AG04450 (cell line): Measurements from ENCODE around the gene IL24. TPM values are rescaled to one million over a fixed set of nuclear protein-coding genes. Genes with fewer than 3 reads are reported as not detected.

Experiments
- CTCF ChIA-PET: fragments of 300-600, 350-600 bp; formaldehyde crosslinking; extraction: SDS; loops from one replicate; lab custom pipeline; 2022; ENCODE audit warnings: antibody characterized with exemption, inconsistent platforms; lab: Charles Lee
- POLR2A ChIA-PET: fragments of 350-600 bp; formaldehyde crosslinking; extraction: SDS; loops from one replicate; lab custom pipeline; 2021; ENCODE audit warnings: antibody characterized with exemption, inconsistent platforms; lab: Yijun Ruan, JAX
- DNase-seq: peaks from one replicate; pipeline ENCODE4 v3.0.0-alpha.2; 2011; ENCODE audit warnings: low read depth, low spot score
- H3K27ac ChIP-seq: one replicate; pipeline ENCODE4 v1.5.1; 2012; ENCODE audit warnings: low read depth, low read length, control low read depth
- H3K27me3 ChIP-seq: one replicate; pipeline ENCODE4 v1.6.0; 2012; ENCODE audit warnings: low read length; ENCODE audit not compliant: control insufficient read depth, insufficient read depth
- H3K4me3 ChIP-seq: 2 replicates; pipeline ENCODE4 v1.5.1; 2011; ENCODE audit warnings: mild to moderate bottlenecking, low read depth, low read length, control low read depth
- H3K9me3 ChIP-seq: 2 replicates; pipeline ENCODE4 v1.5.1; 2012; ENCODE audit warnings: low read length; ENCODE audit not compliant: control insufficient read depth, insufficient read depth
- CTCF ChIP-seq: IDR thresholded peaks from 2 replicates; pipeline ENCODE4 v1.5.1; 2011; ENCODE audit warnings: low read depth, low read length, control low read depth, inconsistent platforms
- polyA plus RNA-seq: library from polyadenylated mRNA; depleted of rRNA; stranded (reverse); fragments of >200 nt; gene quantifications from 2 replicates; pipeline ENCODE4 v1.2.3, GENCODE V29; 2011

IL24 gene
- polyA plus RNA-seq, 1 experiment, result 0.73 TPM

DNA sequence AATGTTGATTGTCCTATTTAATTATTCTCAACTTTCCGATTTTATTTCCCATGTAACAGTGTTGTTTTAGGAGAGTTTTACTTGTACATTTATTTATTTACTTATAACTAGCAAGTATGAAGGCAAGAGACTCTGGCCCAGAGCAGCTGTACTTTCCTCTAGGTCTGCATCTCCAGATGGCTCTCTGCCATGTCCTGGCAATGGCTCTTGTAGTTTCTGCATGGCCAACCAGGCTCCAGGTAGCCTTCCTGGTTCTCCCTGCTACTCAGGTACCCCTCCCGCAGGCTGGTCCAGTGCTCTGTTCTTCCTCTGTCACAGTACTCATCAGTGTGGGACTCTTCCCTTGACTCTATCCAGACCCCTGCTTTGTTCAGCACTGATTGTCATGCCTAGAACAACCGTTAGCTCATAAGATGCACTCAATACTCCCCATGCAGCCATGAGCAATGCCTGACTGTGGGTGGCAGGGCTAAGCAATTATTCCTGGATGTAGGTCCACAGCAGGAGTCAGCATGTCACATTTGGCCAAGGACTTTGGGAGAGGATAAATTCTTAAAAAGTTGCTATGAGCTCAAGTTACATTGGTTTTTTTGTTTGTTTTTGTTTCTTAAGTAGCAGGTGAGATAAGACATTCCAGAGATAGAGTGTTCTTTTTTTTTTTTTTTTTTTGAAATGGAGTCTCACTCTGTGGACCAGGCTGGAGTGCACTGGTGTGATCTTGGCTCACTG, 42.7 kb upstream of the IL24 start:
- CTCF ChIA-PET, result interaction anchor here (0.6 to 5.5 kb wide), 4 partner anchors 10 to 271 kb away, joined by 5 to 43 read pairs (median 10); partner anchors contain the start of gene IL20
- H3K4me3 ChIP-seq, result no peak overlapping the region
- TF ChIP-seq CTCF, result no peak
- no peak overlapping the region for H3K27ac ChIP-seq
- POLR2A ChIA-PET, result no interaction called here
- DNase-seq, result no peak
- no peaks in the 10 kb centered on the region for H3K27me3 ChIP-seq
- H3K9me3 ChIP-seq, result no peaks in the 10 kb centered on the region

DNA sequence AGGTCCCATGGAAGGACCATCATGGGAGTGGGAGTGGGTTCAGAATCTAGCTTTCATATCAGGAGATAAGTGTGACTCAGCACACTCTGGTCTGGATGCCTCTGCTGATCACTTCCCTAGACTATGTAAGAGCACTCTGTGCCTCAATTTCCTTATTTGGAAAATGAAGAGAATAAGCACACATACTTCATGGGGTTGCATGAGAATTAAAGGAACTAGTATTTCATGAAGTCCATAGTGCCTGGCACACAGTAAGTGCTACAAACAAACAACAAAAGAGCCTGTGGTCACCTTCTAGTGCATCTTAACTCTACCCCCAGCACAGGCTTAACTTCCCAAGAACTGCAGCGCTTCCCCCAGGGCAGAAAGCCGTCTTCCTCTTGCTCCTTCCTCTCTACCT, 41.4 kb upstream of the IL24 start:
- DNase-seq, result no peak
- TF ChIP-seq CTCF, result no peak
- no peak overlapping the region for H3K4me3 ChIP-seq
- ChIA-PET CTCF (interaction anchor here (0.6 to 5.5 kb wide), 4 partner anchors 9 to 56 kb away, joined by 3 to 43 read pairs (median 8); partner anchors contain the start of gene IL20), POLR2A (no interaction called here)
- H3K9me3 ChIP-seq, result no peaks in the 10 kb centered on the region
- no peaks in the 10 kb centered on the region for H3K27me3 ChIP-seq
- no peak overlapping the region for H3K27ac ChIP-seq

GRCh38 chr1:206856674-206857464, 40.4 kb upstream of the IL24 start:
- CTCF ChIA-PET, result interaction anchor here (0.6 to 5.5 kb wide), 4 partner anchors 8 to 55 kb away, joined by 3 to 43 read pairs (median 8); partner anchors contain the start of gene IL20
- TF ChIP-seq CTCF, result peak; percentile 39
- Histone ChIP-seq H3K27me3 (no peaks in the 10 kb centered on the region), H3K4me3 (no peak overlapping the region), H3K9me3 (no peaks in the 10 kb centered on the region), H3K27ac (no peak overlapping the region)
- POLR2A ChIA-PET, result no interaction called here
- DNase-seq, result no peak

GRCh38 chr1:206859082-206859521, 38.1 kb upstream of the IL24 start:
- TF ChIP-seq CTCF, result no peak
- H3K9me3 ChIP-seq, result no peaks in the 10 kb centered on the region
- POLR2A ChIA-PET, result no interaction called here
- H3K27me3 ChIP-seq, result no peaks in the 10 kb centered on the region
- no peak overlapping the region for H3K4me3 ChIP-seq
- CTCF ChIA-PET, result no interaction called here
- no peak for DNase-seq
- H3K27ac ChIP-seq, result no peak overlapping the region
